ENCODE results near the gene CFAP221. TPM values are rescaled to one million over a fixed set of nuclear protein-coding genes. Genes with fewer than 3 reads are reported as not detected.

Gene CFAP221
- total and polyA plus RNA-seq, 2 experiments from 2014 or later: 0.42 to 0.65 TPM

DNA sequence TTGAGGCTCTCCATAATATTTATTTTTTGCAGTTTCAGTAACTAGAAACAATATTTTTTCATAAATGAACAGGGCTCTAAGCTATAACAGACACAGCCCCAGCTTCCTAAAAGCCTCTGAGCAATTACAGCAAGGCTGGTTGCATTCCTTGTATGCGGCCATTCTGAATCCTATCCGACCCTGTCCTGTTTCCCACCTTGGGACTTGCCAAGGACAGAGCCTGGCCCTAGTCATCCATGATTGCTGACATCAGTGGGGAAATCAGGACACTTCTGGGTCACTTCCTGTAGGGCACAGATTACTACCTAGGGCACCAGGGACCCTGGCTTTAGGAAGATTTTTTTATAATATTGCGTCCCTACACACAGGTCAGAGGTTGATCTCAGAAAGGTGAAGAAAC, 140.3 kb downstream of the CFAP221 start:
- Histone ChIP-seq H3K4me1 (ENCODE audit: insufficient read depth) (peaks cover 5% of the 10 kb centered on the region; the same call in 1 of the 2 replicates), H3F3A (replicated peaks; ENCODE audit: low read depth) (no peaks in the 10 kb centered on the region; the same call in 1 of the 2 replicates), H3K9me2 (ENCODE audit: insufficient read depth) (no peaks in the 10 kb centered on the region), H3K4me2 (no peak overlapping the region), H3K36me3 (ENCODE audit: insufficient read depth) (no peaks in the 10 kb centered on the region), H2AFZ (no peak overlapping the region), H3K27ac (ENCODE audit: low read depth) (no peak overlapping the region), H3K27me3 (ENCODE audit: insufficient read depth) (no peaks in the 10 kb centered on the region), H3K79me2 (replicated peaks; ENCODE audit: insufficient read depth) (peaks cover 15% of the 10 kb centered on the region), H3K4me3 (no peak overlapping the region), H4K20me1 (replicated peaks; ENCODE audit: insufficient read depth) (peaks cover 15% of the 10 kb centered on the region)
- H3K27ac Mint-ChIP-seq: no peak overlapping the region
- H3K4me1 Mint-ChIP-seq: peaks cover 38% of the 10 kb centered on the region
- peaks cover 13% of the 10 kb centered on the region for H3K27me3 Mint-ChIP-seq (ENCODE audit: insufficient read depth, low read depth, poor library complexity)
- no peaks in the 10 kb centered on the region for H3K9me3 Mint-ChIP-seq
- DNase-seq (ENCODE audit: low spot score) (no peak), ATAC-seq (no peak)
- no peak overlapping the region for H3K4me3 Mint-ChIP-seq
- TF ChIP-seq JUNB (IDR thresholded peaks at IDR 0.05; ENCODE audit: unreplicated experiment) (no peak), ZNF114 (CRISPR knock-in tag; IDR thresholded peaks at IDR 0.05) (no peak), STAT1 (IDR thresholded peaks at IDR 0.05; ENCODE audit: unreplicated experiment) (no peak), ZNF331 (CRISPR knock-in tag; IDR thresholded peaks at IDR 0.05; ENCODE audit: low read depth) (no peak), NANOG (IDR thresholded peaks at IDR 0.05; ENCODE audit: borderline replicate concordance) (no peak), POLR2AphosphoS5 (IDR thresholded peaks at IDR 0.05; ENCODE audit: low read depth) (no peak), EZH2phosphoT487 (IDR thresholded peaks at IDR 0.05; ENCODE audit: unreplicated experiment) (no peak), CREB1 (CRISPR knock-in tag; IDR thresholded peaks at IDR 0.05; ENCODE audit: low read depth) (no peak), EZH2 (IDR thresholded peaks at IDR 0.05; ENCODE audit: low read depth, unreplicated experiment) (no peak)
- TF ChIP-seq, protein P1, sequence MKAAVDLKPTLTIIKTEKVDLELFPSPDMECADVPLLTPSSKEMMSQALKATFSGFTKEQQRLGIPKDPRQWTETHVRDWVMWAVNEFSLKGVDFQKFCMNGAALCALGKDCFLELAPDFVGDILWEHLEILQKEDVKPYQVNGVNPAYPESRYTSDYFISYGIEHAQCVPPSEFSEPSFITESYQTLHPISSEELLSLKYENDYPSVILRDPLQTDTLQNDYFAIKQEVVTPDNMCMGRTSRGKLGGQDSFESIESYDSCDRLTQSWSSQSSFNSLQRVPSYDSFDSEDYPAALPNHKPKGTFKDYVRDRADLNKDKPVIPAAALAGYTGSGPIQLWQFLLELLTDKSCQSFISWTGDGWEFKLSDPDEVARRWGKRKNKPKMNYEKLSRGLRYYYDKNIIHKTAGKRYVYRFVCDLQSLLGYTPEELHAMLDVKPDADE (IDR thresholded peaks at IDR 0.05): no peak
- TF ChIP-seq, protein P2, sequence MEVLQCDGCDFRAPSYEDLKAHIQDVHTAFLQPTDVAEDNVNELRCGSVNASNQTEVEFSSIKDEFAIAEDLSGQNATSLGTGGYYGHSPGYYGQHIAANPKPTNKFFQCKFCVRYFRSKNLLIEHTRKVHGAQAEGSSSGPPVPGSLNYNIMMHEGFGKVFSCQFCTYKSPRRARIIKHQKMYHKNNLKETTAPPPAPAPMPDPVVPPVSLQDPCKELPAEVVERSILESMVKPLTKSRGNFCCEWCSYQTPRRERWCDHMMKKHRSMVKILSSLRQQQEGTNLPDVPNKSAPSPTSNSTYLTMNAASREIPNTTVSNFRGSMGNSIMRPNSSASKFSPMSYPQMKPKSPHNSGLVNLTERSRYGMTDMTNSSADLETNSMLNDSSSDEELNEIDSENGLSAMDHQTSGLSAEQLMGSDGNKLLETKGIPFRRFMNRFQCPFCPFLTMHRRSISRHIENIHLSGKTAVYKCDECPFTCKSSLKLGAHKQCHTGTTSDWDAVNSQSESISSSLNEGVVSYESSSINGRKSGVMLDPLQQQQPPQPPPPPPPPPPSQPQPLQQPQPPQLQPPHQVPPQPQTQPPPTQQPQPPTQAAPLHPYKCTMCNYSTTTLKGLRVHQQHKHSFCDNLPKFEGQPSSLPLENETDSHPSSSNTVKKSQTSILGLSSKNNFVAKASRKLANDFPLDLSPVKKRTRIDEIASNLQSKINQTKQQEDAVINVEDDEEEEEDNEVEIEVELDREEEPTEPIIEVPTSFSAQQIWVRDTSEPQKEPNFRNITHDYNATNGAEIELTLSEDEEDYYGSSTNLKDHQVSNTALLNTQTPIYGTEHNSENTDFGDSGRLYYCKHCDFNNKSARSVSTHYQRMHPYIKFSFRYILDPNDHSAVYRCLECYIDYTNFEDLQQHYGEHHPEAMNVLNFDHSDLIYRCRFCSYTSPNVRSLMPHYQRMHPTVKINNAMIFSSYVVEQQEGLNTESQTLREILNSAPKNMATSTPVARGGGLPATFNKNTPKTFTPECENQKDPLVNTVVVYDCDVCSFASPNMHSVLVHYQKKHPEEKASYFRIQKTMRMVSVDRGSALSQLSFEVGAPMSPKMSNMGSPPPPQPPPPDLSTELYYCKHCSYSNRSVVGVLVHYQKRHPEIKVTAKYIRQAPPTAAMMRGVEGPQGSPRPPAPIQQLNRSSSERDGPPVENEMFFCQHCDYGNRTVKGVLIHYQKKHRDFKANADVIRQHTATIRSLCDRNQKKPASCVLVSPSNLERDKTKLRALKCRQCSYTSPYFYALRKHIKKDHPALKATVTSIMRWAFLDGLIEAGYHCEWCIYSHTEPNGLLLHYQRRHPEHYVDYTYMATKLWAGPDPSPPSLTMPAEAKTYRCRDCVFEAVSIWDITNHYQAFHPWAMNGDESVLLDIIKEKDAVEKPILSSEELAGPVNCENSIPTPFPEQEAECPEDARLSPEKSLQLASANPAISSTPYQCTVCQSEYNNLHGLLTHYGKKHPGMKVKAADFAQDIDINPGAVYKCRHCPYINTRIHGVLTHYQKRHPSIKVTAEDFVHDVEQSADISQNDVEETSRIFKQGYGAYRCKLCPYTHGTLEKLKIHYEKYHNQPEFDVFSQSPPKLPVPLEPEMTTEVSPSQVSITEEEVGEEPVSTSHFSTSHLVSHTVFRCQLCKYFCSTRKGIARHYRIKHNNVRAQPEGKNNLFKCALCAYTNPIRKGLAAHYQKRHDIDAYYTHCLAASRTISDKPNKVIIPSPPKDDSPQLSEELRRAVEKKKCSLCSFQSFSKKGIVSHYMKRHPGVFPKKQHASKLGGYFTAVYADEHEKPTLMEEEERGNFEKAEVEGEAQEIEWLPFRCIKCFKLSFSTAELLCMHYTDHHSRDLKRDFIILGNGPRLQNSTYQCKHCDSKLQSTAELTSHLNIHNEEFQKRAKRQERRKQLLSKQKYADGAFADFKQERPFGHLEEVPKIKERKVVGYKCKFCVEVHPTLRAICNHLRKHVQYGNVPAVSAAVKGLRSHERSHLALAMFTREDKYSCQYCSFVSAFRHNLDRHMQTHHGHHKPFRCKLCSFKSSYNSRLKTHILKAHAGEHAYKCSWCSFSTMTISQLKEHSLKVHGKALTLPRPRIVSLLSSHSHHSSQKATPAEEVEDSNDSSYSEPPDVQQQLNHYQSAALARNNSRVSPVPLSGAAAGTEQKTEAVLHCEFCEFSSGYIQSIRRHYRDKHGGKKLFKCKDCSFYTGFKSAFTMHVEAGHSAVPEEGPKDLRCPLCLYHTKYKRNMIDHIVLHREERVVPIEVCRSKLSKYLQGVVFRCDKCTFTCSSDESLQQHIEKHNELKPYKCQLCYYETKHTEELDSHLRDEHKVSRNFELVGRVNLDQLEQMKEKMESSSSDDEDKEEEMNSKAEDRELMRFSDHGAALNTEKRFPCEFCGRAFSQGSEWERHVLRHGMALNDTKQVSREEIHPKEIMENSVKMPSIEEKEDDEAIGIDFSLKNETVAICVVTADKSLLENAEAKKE (CRISPR knock-in tag; IDR thresholded peaks at IDR 0.05): no peak
- TF ChIP-seq, protein P3, sequence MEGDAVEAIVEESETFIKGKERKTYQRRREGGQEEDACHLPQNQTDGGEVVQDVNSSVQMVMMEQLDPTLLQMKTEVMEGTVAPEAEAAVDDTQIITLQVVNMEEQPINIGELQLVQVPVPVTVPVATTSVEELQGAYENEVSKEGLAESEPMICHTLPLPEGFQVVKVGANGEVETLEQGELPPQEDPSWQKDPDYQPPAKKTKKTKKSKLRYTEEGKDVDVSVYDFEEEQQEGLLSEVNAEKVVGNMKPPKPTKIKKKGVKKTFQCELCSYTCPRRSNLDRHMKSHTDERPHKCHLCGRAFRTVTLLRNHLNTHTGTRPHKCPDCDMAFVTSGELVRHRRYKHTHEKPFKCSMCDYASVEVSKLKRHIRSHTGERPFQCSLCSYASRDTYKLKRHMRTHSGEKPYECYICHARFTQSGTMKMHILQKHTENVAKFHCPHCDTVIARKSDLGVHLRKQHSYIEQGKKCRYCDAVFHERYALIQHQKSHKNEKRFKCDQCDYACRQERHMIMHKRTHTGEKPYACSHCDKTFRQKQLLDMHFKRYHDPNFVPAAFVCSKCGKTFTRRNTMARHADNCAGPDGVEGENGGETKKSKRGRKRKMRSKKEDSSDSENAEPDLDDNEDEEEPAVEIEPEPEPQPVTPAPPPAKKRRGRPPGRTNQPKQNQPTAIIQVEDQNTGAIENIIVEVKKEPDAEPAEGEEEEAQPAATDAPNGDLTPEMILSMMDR (conservative IDR thresholded peaks at IDR 0.05; ENCODE audit: low read depth in 2 of 2): no peak
- TF ChIP-seq, protein P4, sequence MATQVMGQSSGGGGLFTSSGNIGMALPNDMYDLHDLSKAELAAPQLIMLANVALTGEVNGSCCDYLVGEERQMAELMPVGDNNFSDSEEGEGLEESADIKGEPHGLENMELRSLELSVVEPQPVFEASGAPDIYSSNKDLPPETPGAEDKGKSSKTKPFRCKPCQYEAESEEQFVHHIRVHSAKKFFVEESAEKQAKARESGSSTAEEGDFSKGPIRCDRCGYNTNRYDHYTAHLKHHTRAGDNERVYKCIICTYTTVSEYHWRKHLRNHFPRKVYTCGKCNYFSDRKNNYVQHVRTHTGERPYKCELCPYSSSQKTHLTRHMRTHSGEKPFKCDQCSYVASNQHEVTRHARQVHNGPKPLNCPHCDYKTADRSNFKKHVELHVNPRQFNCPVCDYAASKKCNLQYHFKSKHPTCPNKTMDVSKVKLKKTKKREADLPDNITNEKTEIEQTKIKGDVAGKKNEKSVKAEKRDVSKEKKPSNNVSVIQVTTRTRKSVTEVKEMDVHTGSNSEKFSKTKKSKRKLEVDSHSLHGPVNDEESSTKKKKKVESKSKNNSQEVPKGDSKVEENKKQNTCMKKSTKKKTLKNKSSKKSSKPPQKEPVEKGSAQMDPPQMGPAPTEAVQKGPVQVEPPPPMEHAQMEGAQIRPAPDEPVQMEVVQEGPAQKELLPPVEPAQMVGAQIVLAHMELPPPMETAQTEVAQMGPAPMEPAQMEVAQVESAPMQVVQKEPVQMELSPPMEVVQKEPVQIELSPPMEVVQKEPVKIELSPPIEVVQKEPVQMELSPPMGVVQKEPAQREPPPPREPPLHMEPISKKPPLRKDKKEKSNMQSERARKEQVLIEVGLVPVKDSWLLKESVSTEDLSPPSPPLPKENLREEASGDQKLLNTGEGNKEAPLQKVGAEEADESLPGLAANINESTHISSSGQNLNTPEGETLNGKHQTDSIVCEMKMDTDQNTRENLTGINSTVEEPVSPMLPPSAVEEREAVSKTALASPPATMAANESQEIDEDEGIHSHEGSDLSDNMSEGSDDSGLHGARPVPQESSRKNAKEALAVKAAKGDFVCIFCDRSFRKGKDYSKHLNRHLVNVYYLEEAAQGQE (IDR thresholded peaks at IDR 0.05; ENCODE audit: unreplicated experiment): no peak
- peaks cover 34% of the 10 kb centered on the region for H3K36me3 Mint-ChIP-seq (ENCODE audit: low read depth)

Data from GM23338 (cell line).